GM19099 (cell line): ENCODE data around the gene SLC7A9.

ENCODE experiments used
- POLR2A ChIP-seq: IDR thresholded peaks from 3 replicates; pipeline ENCODE4 v1.6.1; 2011; ENCODE audit warnings: low read depth; ENCODE audit not compliant: insufficient read length; ENCODE audit errors: extremely low read depth

The SLC7A9 gene

GRCh38 chr19:32819419-32820400, 49.9 kb downstream of the SLC7A9 start:
- TF ChIP-seq POLR2A: no peak

DNA sequence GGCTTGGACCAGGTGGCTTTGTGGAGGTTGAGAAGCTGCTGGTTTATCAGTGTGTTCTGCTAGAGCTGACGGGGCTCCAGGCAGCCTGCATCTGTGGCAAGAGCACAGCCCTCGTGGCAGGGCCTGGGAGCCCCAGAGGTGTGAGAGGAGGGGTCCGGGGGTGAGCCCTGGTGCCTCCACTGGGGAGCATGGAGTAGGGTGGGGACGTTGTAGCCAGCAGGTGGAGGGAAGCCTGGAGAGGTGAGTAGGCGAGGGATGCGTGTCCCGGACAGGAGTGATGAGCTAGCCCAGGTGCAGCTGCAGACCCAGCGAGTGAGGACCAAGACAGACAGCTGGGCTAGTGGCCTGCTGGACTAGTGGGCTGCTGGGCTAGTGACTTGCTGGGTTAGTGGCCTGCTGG, 51.0 kb downstream of the SLC7A9 start:
- no peak for TF ChIP-seq POLR2A

DNA sequence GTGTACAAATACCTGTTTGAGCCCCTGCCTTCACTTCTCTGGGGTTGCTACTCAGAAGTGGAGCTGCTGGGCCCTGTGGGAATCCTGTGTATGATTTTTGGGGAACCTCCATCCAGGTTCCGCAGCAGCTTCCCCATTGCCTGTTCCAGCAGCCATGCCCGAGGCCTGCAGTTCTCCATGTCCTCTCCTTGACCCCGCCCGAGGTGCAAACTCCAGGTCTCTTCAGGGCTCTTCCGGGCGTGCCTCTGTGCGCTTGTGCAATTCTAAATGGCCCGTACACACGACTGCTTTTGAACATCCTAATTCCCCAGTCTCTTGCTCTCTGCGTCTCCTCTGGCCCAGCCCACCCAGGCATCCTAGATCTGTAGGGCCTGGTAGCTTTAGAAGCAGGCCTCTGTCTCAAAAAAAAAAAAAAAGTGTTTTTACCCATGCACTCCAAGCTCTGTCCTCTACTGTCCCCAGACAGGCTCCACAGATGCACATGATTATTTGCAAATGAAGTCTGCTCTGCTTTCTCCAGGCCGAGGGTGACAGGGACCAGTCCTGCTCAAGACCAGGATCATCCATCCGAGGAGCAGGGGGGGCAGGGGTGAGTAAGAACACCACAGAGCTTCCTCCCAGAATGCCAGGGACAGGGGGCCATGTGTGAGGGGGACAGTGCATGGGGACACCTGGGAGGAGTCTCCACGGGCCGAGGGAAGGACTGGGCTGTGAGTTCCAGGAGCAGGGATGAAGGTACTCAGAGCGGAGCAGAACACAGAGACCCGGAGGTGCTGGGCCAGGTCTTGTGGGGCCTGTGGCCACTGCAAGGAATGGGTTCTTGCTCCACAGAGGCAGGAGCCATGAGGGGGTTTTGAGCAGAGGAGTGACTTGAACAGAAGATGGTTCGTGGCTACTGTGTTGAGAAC, 51.7 kb downstream of the SLC7A9 start:
- no peak for TF ChIP-seq POLR2A

DNA sequence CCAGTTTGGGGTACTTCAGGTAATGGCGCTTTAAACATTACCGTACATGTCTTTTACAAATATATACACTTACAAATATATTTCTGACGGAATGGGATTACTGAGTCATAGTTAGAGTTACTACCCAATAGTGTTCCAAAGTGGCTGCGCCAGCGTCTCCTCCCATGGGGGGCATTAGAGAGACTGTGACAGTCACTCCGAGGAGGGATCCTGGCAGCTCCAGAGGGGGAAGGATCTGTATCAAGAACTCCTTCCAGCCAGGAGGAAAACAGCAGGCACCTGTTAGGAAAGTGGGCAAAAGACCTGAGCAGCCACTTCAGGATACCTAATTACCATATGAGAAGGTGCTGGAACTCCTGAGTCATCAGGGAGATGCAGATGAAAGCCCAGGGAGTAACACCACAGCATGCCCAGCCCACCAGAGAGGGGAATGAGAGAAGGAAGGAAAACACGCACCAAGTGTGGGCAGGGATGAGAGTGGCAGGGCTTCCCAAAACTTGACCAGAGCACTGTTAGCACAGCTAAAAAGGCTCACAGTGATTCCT, 52.9 kb downstream of the SLC7A9 start:
- no peak for TF ChIP-seq POLR2A

DNA sequence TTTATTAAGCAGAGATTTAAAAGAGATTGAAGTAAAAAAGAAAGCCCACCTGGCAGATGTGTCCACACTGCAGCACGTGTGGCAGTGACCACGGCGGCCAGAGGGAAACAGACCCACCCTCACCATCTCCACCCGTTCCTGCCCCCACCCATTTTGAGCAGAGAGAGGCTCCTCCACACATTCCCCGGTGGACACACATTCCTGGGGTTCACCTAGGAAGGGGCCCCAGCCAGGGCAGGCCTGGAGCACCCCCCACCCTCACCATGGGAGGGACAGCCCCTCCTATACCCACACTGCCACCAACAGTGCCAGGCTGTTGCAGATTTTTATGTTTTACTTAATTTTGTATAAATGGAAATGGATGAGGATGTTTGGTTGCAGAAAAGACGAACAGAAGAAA, 54.9 kb downstream of the SLC7A9 start:
- TF ChIP-seq POLR2A: no peak

GRCh38 chr19:32813862-32814425, 55.6 kb downstream of the SLC7A9 start:
- TF ChIP-seq POLR2A: no peak

DNA sequence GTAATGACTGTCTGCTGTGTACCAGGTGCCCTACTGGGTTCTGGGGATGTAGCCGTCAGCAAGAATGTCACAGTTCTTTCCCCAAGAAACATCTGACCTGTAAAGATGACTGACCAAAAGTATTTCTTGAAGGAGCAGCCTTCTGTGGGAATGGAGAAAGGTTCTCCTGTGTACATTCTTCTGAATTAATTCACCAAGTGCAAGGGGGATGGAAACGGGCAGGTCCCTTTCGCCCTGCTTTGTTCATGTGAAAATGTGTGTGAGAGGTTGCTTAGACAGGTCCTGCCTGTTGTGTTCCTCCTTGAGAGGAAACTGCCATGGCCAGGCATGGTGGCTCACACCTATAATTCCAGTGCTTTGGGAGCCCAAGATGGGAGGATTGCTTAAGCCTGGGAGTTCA, 57.0 kb downstream of the SLC7A9 start:
- TF ChIP-seq POLR2A: no peak

GRCh38 chr19:32812036-32812435, 57.5 kb downstream of the SLC7A9 start:
- no peak for TF ChIP-seq POLR2A

- no peak for TF ChIP-seq POLR2A
These were observed 58.4 kb downstream of the SLC7A9 start for GRCh38 chr19:32811151-32811550.

GRCh38 chr19:32810452-32810851, 59.1 kb downstream of the SLC7A9 start:
- TF ChIP-seq POLR2A: no peak

DNA sequence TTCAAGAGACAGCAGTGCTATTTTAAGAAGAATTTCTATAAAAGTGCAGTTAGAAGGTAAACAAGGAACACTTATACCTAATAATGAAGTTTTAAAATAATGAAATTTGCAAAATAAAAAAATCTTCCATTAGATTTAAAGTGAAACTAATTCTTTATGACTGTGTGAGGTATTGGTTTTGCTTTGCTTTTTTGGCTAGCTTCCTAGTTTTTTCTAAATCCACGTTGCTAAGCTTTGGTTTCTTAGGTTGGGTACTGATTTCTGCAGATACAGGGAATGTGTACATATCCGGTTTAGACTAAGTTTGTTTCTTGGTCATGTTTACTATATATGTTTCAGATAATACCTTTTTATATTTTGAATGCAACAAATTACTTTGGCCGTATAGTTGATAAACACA, 59.8 kb downstream of the SLC7A9 start:
- TF ChIP-seq POLR2A: no peak

DNA sequence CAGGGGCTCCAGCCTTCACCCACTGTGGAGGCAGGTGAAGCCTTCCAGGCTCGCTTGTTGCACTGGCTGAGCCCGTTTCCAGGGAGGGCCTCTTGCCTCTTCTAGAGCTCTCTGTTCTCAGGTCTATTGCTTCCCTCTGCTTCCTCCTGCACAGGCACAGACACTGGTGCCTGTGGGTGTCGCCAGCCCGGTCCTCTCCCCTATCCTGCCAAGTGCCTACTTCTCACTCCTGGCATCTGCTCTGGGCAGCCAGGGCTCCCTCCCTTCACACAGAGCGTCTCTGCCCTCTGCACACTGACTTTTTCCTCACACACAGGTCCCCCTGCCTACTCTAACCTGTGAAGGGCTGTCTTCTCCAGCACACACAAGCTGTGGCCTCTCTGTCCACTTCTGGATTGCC, 60.3 kb downstream of the SLC7A9 start:
- TF ChIP-seq POLR2A: no peak

GRCh38 chr19:32808236-32808635, 61.3 kb downstream of the SLC7A9 start:
- TF ChIP-seq POLR2A: no peak

DNA sequence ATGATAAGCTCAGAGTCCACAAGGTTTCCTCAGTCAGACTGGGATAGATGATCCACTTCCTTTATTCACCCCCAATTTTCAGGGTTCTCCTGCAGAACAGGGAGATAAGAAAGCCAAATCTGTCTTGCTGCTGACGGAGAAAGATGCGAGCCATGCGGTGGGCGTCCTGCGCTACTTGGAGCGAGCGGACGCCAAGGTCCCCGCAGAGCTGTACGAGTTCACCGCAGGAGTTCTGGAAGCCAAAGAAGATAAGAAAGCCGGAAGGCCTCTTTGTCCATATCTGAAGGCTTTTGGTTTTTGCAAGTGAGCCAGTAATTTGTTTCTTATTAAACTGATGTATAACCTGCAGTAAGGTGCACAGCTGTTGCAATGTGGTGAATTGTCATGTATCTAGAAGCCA, 66.7 kb downstream of the SLC7A9 start:
- no peak for TF ChIP-seq POLR2A

DNA sequence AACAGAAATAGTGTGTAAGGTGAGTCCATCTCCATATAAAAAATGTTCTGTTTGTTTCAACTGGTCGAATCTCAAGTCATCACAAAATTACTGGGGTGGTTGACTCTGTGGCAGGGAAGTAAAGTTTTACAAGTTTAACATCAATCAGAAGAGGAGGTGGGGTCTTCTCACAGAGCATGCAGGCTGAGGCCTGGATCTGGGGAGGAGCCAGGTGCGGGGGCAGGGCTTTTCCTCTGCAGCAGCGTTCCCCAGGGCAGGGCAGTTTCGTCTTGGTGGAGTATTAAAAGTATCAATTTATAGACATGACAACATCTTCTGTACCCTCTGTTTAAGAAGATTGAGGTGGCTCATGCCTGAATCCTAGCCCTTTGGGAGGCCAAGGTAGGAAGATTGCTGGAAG, 68.8 kb downstream of the SLC7A9 start:
- TF ChIP-seq POLR2A: no peak
